Neural cell (in vitro differentiated cells): ENCODE measurements around the gene DST.
"Not testable (repeated sequence)": the region's sequence is repeated elsewhere in the genome, so short reads cannot be mapped to it uniquely, and the experiment has no call there.

Experiments
- CTCF ChIP-seq: fragments of 450-650 bp; IDR thresholded peaks from 2 replicates; pipeline ENCODE4 v1.5.1; 2014; ENCODE audit warnings: antibody characterized with exemption, mild to moderate bottlenecking, moderate library complexity; ENCODE audit not compliant: poor library complexity, severe bottlenecking
- EP300 ChIP-seq: fragments of 450-650 bp; conservative IDR thresholded peaks from 2 replicates; pipeline ENCODE4 v1.6.1; 2014; ENCODE audit warnings: antibody characterized with exemption, mild to moderate bottlenecking, moderate library complexity; ENCODE audit not compliant: poor library complexity, severe bottlenecking
- EZH2 ChIP-seq: fragments of 200-600, 300-800 bp; shearing (Covaris generic), sonication (generic); IDR thresholded peaks from 2 replicates; pipeline ENCODE4 v1.6.1; 2014; ENCODE audit warnings: antibody characterized with exemption, low read length, borderline replicate concordance, mild to moderate bottlenecking; ENCODE audit not compliant: insufficient read depth, poor library complexity, severe bottlenecking
- MXI1 ChIP-seq: fragments of 450-650 bp; conservative IDR thresholded peaks from 2 replicates; pipeline ENCODE4 v1.6.1; 2014; ENCODE audit warnings: antibody characterized with exemption, mild to moderate bottlenecking; ENCODE audit not compliant: poor library complexity, severe bottlenecking
- RAD21 ChIP-seq: fragments of 450-650 bp; conservative IDR thresholded peaks from 2 replicates; pipeline ENCODE4 v1.6.1; 2014; ENCODE audit warnings: antibody characterized with exemption, mild to moderate bottlenecking, moderate library complexity
- REST ChIP-seq: IDR thresholded peaks from 2 replicates; pipeline ENCODE4 v1.6.1; 2012; ENCODE audit warnings: borderline replicate concordance
- TAF1 ChIP-seq: IDR thresholded peaks from 2 replicates; pipeline ENCODE4 v1.6.1; 2012; ENCODE audit warnings: low read depth

- TF ChIP-seq CTCF, EP300, EZH2, REST, RAD21, TAF1, MXI1: not testable (repeated sequence)
Measured at GRCh38 chr6:56562730-56563129, 80.0 kb downstream of the DST start.
